ENCODE data around the gene GALNT11. TPM values are rescaled to one million over a fixed set of nuclear protein-coding genes. Genes with fewer than 3 reads are reported as not detected.
"Not testable (repeated sequence)": the region's sequence is repeated elsewhere in the genome, so short reads cannot be mapped to it uniquely, and the experiment has no call there.

Gene GALNT11
- total RNA-seq, 4 donors from 2014 or later = 59.5 to 87.6 (median 74.9) TPM

- H3K27me3 ChIP-seq; H3K4me3 ChIP-seq (replicated peaks in 1 of 3); H3K27ac ChIP-seq; intact Hi-C loops (cut with DNase I); H3K9me3 ChIP-seq; H3K36me3 ChIP-seq: not testable (repeated sequence)
- 87 to 91% methylated on average over 10 of the region's 10 CpGs for WGBS, 2 donors
- peaks cover 10 to 14% of the 10 kb centered on the region in 2 donors for H3K4me1 ChIP-seq
- peak; percentile 40 to 44 for DNase-seq
- TF ChIP-seq, protein P1, sequence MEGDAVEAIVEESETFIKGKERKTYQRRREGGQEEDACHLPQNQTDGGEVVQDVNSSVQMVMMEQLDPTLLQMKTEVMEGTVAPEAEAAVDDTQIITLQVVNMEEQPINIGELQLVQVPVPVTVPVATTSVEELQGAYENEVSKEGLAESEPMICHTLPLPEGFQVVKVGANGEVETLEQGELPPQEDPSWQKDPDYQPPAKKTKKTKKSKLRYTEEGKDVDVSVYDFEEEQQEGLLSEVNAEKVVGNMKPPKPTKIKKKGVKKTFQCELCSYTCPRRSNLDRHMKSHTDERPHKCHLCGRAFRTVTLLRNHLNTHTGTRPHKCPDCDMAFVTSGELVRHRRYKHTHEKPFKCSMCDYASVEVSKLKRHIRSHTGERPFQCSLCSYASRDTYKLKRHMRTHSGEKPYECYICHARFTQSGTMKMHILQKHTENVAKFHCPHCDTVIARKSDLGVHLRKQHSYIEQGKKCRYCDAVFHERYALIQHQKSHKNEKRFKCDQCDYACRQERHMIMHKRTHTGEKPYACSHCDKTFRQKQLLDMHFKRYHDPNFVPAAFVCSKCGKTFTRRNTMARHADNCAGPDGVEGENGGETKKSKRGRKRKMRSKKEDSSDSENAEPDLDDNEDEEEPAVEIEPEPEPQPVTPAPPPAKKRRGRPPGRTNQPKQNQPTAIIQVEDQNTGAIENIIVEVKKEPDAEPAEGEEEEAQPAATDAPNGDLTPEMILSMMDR (IDR thresholded peaks at IDR 0.05) = peak in 3 of 6 experiments; percentile 25 to 37 (median 36)
Observed at GRCh38 chr7:152030059-152030458, 4.6 kb downstream of the GALNT11 start.

- H3K4me3 ChIP-seq (replicated peaks in 1 of 3); DNase-seq; H3K27me3 ChIP-seq; H3K9me3 ChIP-seq; intact Hi-C loops (cut with DNase I); H3K27ac ChIP-seq; H3K36me3 ChIP-seq: not testable (repeated sequence)
- 72 to 78% methylated on average over 1 of the region's 1 CpG for WGBS, 2 donors
- peaks cover 10 to 14% of the 10 kb centered on the region in 2 donors for H3K4me1 ChIP-seq
Observed at GRCh38 chr7:152030639-152031038, 5.2 kb downstream of the GALNT11 start.

DNA sequence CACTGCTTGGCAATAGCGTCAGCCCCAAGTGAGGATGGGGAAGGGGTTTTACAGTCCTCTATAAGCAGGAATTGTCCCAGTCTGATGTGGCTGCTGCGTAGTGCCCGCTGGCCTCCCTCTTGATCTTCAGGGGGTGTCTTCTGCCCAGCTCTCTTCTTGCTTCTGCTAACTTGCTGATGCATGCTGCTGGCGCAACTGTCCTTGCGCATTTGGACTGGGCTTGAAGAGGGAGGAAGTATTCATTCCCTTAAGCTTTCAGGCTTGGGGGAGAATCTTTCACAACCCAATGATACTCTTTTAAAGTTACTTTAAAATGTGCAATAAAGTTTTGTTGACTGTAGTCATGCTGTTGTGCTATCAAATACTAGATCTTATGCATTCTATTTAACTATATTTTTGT is 10.3 kb downstream of the GALNT11 start:
- Histone ChIP-seq H3K4me1 (no peaks in the 10 kb centered on the region), H3K4me3 (replicated peaks in 1 of 3) (no peak overlapping the region), H3K36me3 (no peaks in the 10 kb centered on the region), H3K27me3 (no peaks in the 10 kb centered on the region), H3K9me3 (no peaks in the 10 kb centered on the region), H3K27ac (no peak overlapping the region)
- intact Hi-C loops (cut with DNase I) = no loop called here
- no peak for DNase-seq
- WGBS, 2 donors = 96 to 99% methylated on average over 5 of the region's 5 CpGs
- TF ChIP-seq, protein P1 (IDR thresholded peaks at IDR 0.05) = no peak
- no peak for TF ChIP-seq POLR2A (IDR thresholded peaks at IDR 0.05)

DNA sequence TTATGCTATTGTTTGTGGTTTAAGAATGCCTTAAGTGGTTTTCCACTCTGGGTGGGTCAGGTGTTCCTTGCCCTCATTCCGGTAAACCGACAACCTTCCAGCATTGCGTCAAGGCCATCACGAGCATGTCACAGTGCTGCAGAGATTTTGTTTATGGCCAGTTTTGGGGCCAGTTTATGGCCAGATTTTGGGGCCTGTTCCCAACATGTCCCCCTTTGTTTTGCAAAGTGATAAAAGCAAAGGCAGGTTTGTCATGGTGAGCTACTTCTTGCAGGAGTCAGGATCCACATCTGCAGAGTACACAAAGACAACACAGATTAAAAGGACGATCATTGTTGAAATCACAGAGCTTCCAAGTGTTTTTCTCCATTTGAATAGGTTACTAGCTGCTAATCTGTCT is 12.9 kb downstream of the GALNT11 start:
- DNase-seq; H3K4me1 ChIP-seq; H3K27ac ChIP-seq; intact Hi-C loops (cut with DNase I); H3K4me3 ChIP-seq (replicated peaks in 1 of 3); H3K27me3 ChIP-seq; H3K36me3 ChIP-seq; H3K9me3 ChIP-seq: not testable (repeated sequence)
- 92 to 97% methylated on average over 5 of the region's 5 CpGs for WGBS, 2 donors

DNA sequence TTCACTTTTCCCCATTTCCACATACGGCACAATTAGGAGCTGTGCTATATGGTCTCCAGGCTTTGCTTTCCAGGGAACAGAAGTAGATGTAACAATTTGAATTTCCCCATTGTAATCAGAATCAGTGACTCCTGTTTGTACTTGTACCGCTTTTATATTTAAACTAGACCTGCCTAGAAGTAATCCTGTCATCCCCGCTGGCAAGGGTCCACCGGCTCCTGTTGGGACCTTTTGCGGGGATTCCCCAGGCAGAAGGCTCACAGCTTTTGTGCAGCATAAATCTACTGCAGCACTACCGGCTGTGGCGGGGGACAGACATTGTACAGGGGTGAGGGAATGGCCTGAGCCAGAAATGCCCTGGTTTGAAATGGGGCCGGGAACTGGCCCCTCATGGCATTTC is 17.6 kb downstream of the GALNT11 start:
- H3K9me3 ChIP-seq; H3K36me3 ChIP-seq; intact Hi-C loops (cut with DNase I); H3K4me3 ChIP-seq (replicated peaks in 1 of 3); H3K27me3 ChIP-seq; H3K4me1 ChIP-seq; H3K27ac ChIP-seq: not testable (repeated sequence)
- 90% methylated on average over 5 to 8 of the region's 8 CpGs for WGBS, 2 donors
- DNase-seq = peak in 1 of 2 donors; percentile 28

- H3K27me3 ChIP-seq; H3K9me3 ChIP-seq; DNase-seq; H3K27ac ChIP-seq; intact Hi-C loops (cut with DNase I); H3K4me3 ChIP-seq (replicated peaks in 1 of 3); H3K4me1 ChIP-seq; H3K36me3 ChIP-seq: not testable (repeated sequence)
- 94 to 96% methylated on average over 3 of the region's 3 CpGs for WGBS, 2 donors
Observed at GRCh38 chr7:152044909-152045308, 19.4 kb downstream of the GALNT11 start.

DNA sequence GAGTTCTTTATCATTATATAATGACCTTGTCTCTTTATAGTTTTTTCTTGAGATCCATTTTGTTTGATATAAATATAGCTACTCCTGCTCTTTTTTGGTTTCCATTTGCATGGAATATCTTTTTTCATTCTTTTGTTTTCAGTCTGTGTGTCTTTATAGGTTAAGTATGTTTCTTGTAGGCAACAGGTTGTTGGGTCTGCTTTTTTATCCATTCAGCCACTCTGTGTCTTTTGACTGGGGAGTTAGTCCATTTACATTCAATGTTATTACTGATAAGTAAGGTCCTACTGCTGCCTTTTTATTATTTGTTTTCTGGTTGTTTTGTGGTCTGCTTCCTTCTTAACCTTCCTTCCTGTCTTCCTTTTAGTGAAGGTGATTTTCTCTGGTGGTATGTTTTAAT is 21.1 kb downstream of the GALNT11 start:
- Histone ChIP-seq H3K27ac (no peak overlapping the region), H3K27me3 (no peaks in the 10 kb centered on the region), H3K36me3 (no peaks in the 10 kb centered on the region), H3K9me3 (no peaks in the 10 kb centered on the region), H3K4me1 (peaks cover 4 to 5% of the 10 kb centered on the region in 2 donors), H3K4me3 (replicated peaks in 1 of 3) (no peak overlapping the region)
- intact Hi-C loops (cut with DNase I) = no loop called here
- no peak for DNase-seq
- TF ChIP-seq, protein P1 (IDR thresholded peaks at IDR 0.05) = no peak
- TF ChIP-seq POLR2A (IDR thresholded peaks at IDR 0.05) = no peak

Measured in thyroid gland (tissue), 4 donors.